HG02798 (cell line): ENCODE results near the gene RIMKLA.

Source experiments
- ATAC-seq: cut with Tn5 transposase; IDR thresholded peaks from one replicate; pipeline ENCODE4 v1.9.1; 2021; ENCODE audit warnings: mild to moderate bottlenecking; ENCODE audit not compliant: unreplicated experiment, poor library complexity

The RIMKLA gene

GRCh38 chr1:42424201-42424600 lies 43.6 kb downstream of the RIMKLA start:
- ATAC-seq, result no peak

DNA sequence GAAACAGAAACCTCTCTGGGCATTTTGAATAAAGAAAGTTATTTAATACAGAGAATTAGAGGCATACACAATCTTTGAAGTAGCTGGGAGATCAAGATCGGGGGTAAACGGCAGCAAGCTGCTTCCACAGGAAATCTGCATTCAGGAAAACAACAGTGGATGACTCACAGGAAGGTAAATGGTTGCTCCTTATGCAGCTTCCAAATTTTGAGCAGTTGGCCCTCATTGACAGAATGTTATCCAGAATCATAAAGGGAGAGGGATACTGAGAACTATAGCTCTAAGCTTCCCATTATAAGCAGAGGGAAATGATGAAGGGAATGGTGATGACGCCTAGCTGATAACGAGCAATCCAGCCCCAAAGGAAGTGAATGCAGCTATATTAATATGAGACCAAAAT lies 46.6 kb downstream of the RIMKLA start:
- no peak for ATAC-seq

GRCh38 chr1:42429603-42430002 lies 49.0 kb downstream of the RIMKLA start:
- no peak for ATAC-seq

DNA sequence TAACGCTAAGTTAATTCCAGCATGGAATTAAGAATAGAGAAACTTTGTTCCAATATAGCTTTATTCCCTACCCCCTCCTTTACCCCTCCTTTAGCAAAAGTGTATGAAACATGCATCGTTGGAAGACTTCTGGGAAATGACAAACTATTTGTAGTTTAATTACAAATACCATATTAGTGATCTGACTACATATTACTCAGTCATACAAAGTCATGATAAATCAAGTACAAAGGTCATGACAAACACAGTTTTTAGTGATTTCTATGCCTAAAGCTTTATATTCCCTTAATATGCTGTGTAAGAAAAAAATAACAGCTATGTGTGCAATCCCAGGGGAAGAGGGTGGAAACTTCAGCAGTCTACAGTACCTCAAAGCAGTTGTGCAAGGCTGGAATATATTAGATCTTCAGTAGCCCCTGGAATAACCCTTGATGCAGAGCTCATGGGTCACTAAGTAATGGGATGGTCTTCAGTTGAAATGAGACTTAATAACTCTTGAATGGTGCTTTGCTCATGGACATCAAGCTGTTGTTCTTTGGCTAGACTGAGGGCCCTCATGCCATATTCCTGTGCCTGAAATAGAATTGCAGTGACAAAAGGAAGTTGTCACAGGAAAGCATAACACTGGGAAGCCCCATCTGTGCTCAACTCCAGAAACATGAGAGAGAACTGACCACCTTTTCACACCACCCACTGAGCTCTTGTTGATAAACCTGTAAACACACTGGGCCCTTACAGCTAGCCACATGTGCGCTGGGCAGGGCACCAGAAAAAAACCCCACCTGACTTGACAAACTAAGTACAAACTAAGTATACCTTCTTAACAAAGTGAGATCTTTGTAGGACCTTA lies 49.9 kb downstream of the RIMKLA start:
- ATAC-seq, result no peak

- no peak for ATAC-seq
Measured at GRCh38 chr1:42431514-42431913, 50.9 kb downstream of the RIMKLA start.

GRCh38 chr1:42432714-42433113 lies 52.1 kb downstream of the RIMKLA start:
- no peak for ATAC-seq

- ATAC-seq, result no peak
Measured at GRCh38 chr1:42433369-42433768, 52.8 kb downstream of the RIMKLA start.

- ATAC-seq, result no peak
Measured at GRCh38 chr1:42434340-42434739, 53.7 kb downstream of the RIMKLA start.

- ATAC-seq, result no peak
Measured at GRCh38 chr1:42439940-42440339, 59.3 kb downstream of the RIMKLA start.

- no peak for ATAC-seq
Measured at GRCh38 chr1:42442662-42443061, 62.1 kb downstream of the RIMKLA start.

GRCh38 chr1:42449256-42449655 lies 68.7 kb downstream of the RIMKLA start:
- no peak for ATAC-seq

GRCh38 chr1:42450061-42450460 lies 69.5 kb downstream of the RIMKLA start:
- ATAC-seq, result no peak

- ATAC-seq, result no peak
Measured at GRCh38 chr1:42453386-42453785, 72.8 kb downstream of the RIMKLA start.

DNA sequence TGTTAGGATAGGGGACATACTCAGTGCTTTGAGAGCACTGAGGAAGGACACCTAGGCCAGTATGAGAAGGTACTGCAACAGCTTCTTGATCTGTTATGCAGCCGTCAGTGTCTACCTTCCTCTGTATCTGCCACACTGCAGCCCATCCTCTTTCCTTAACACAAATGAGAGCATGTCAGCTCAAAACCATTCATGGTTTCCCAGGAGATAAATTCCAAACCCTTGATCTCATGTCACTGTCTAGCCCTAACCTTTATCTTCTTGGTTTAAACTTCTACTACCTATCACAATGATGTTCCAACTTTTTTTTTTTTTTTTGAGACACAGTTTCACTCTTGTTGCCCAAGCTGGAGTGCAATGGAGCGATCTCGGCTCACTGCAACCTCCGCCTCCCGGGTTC lies 73.8 kb downstream of the RIMKLA start:
- no peak for ATAC-seq

DNA sequence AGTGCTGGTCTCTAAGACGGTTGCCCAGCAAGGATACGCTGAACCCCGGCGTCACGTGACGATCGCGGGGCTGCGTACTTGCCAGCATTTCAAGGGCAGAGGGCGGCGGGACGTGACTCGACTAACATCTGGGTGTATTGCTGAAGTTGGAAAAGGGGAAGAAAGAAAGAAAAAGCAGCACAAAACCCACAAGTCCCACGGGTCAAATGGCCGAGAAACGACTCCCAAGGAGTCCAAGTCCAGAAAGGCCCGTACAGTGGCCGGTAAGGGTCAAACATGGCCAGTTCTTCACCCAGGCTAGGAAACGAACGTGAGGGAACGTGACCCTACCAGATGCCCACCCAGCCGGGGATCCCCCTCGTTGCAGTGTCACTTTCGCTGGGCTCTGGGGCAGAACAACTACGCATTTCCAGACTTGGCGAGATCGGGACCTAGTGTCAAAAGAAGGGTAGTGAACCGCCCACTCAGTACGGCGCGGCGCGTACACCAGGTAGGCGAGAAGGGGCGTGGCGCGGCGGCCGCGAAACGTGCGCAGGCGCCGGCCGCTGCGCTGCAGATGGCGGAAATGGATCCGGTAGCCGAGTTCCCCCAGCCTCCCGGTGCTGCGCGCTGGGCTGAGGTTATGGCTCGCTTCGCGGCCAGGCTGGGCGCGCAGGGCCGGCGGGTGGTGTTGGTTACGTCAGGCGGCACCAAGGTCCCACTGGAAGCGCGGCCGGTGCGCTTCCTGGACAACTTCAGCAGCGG lies 75.6 kb downstream of the RIMKLA start, which contains the start of the genes PPCS and ZMYND12:
Gene PPCS, plus strand, starts transcription at position 534 of the 744 bp plus-strand sequence. Its CDS starts 23 bp downstream, at position 557.
Gene ZMYND12, minus strand, starts transcription at position 13 of the 744 bp plus-strand sequence. CDS start 25 bp downstream, outside the sequence.
- peak; percentile 85 for ATAC-seq

- peak; percentile 50 for ATAC-seq
Measured at GRCh38 chr1:42456754-42457089, 76.1 kb downstream of the RIMKLA start.

DNA sequence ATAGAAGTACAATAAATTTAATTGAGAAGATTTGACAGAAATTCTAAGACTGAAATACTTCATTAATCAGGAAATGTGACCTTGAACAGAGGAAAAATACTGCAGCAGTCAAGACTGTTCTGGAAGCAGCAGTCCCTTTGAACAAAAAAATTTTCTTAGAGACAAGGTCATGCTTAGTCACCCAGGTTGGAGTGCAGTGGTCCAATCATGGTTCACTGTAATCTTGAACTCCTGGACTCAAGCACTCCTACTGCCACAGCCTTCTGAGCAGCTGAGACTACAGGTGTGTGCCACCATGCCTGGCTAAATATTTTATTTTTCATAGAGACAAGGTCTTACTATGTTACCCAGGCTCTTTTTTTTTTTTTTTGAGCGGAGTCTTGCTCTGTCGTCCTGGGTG lies 80.6 kb downstream of the RIMKLA start:
- no peak for ATAC-seq

- ATAC-seq, result peak; percentile 100
Measured at GRCh38 chr1:42462828-42463763, 82.5 kb downstream of the RIMKLA start, which contains the start of gene CCDC30. Gene CCDC30 (plus strand): TSS chr1:42463286. CDS start chr1:42480552, 17,266 bp downstream.

GRCh38 chr1:42463921-42464320 lies 83.3 kb downstream of the RIMKLA start:
- no peak for ATAC-seq

DNA sequence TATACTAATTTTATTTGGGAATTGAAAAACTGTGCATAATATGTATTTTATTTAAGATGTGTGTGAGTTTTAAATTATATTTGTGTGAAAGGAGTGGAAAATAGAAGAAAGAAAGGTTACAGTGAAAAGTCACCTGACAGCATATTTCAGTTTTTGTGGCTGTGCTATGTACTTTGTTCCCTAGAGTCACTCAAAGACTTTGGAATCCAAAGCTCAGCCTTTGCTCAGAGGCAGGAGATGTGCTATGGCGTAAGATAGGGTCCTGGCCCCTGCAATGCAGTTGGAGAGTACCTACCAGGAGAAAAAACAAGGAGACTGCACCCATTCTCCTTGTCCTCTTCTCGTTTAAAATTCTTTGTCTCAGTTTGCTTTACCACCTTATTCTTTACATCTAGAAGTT lies 85.4 kb downstream of the RIMKLA start:
- ATAC-seq, result no peak
